HepG2 (cell line): ENCODE data around the gene SMG5. TPM values are rescaled to one million over a fixed set of nuclear protein-coding genes. Genes with fewer than 3 reads are reported as not detected.

Experiments used
- ATAC-seq: fragments of 200-7000 bp; cut with Tn5 transposase; 3 replicates; pipeline ENCODE4 v1.9.1; 2020; ENCODE audit warnings: mild to moderate bottlenecking, moderate library complexity
- BruUV-seq: library from RNA; stranded (reverse); fragments of 400-500 nt; replicated peaks from 2 replicates; lab custom pipeline; 2021; lab: Mats Ljungman, UMichigan
- CTCF ChIA-PET: fragments of 300-600 bp; formaldehyde crosslinking; extraction: SDS; loops from one replicate; lab custom pipeline; 2021; ENCODE audit warnings: low total read pairs, inconsistent platforms, low intra/inter-chr PET ratio; lab: Yijun Ruan, JAX
- POLR2A ChIA-PET: fragments of 350-600 bp; sonication (Branson Sonifier 250); formaldehyde crosslinking; loops from one replicate; lab custom pipeline; 2020; ENCODE audit warnings: antibody characterized with exemption, inconsistent platforms; lab: Yijun Ruan, JAX
- DNase-seq: peaks from one replicate; pipeline ENCODE4 v3.0.0-alpha.2; 2015; ENCODE audit warnings: low spot score
- FAIRE-seq: peaks from 3 replicates; lab custom pipeline; 2011; peaks lifted over from hg19 to GRCh38; lab: Jason Lieb, UNC
- H2AFZ ChIP-seq: one replicate; pipeline ENCODE4 v1.6.1; 2011; ENCODE audit warnings: low read length, inconsistent platforms
- H3K27ac ChIP-seq: fragments of 300-600 bp; 3 replicates; pipeline ENCODE4 v1.8.0; 2011; ENCODE audit warnings: mixed run types, mild to moderate bottlenecking, mixed read lengths, low read length, inconsistent platforms; ENCODE audit not compliant: insufficient read depth; ENCODE audit errors: extremely low read length
- H3K27me3 ChIP-seq, 2 experiments: fragments of 200-600 bp in 1 of 2; 2 replicates in 1 of 2; 3 replicates in 1 of 2; pipeline versions ENCODE4 v1.6.0 to v1.8.0; 2011; ENCODE audit warnings: low read length in 2 of 2, mild to moderate bottlenecking in 2 of 2, moderate library complexity in 2 of 2, inconsistent platforms in 1 of 2; ENCODE audit not compliant: insufficient read depth in 2 of 2, control insufficient read depth in 1 of 2
- H3K36me3 ChIP-seq, 2 experiments: fragments of 200-600 bp in 1 of 2; replicated peaks in 1 of 2; 2 replicates in 1 of 2; 3 replicates in 1 of 2; pipeline versions ENCODE4 v1.5.1 to v1.8.0; 2011; ENCODE audit warnings: low read length in 2 of 2, inconsistent platforms in 1 of 2; ENCODE audit not compliant: insufficient read depth in 2 of 2, control insufficient read depth in 1 of 2
- H3K4me1 ChIP-seq: 2 replicates; pipeline ENCODE4 v1.5.1; 2012; ENCODE audit warnings: low read length, inconsistent platforms; ENCODE audit not compliant: insufficient read depth
- H3K4me2 ChIP-seq: 2 replicates; pipeline ENCODE4 v1.6.0; 2011; ENCODE audit warnings: low read depth, low read length, inconsistent platforms
- H3K4me3 ChIP-seq, 3 experiments: fragments of 200-600 bp in 1 of 3; sonication (generic), shearing (Covaris generic) in 1 of 3; replicated peaks in 1 of 3; 2 replicates each; pipeline ENCODE4 v1.5.1; 2011 to 2016; ENCODE audit warnings: low read length in 3 of 3, inconsistent platforms in 2 of 3, low read depth in 2 of 3, mild to moderate bottlenecking in 2 of 3, control low read depth in 1 of 3, mixed read lengths in 1 of 3; ENCODE audit not compliant: insufficient read depth in 1 of 3
- H3K79me2 ChIP-seq: one replicate; pipeline ENCODE4 v1.6.1; 2011; ENCODE audit warnings: low read length, inconsistent platforms; ENCODE audit not compliant: insufficient read depth
- H3K9ac ChIP-seq: 2 replicates; pipeline ENCODE4 v1.6.0; 2011; ENCODE audit warnings: mild to moderate bottlenecking, low read depth, low read length, inconsistent platforms; ENCODE audit not compliant: insufficient read depth
- H3K9me3 ChIP-seq: 2 replicates; pipeline ENCODE4 v1.5.1; 2012; ENCODE audit warnings: mild to moderate bottlenecking, low read length
- H4K20me1 ChIP-seq: 2 replicates; pipeline ENCODE4 v1.6.0; 2011; ENCODE audit warnings: inconsistent platforms, mild to moderate bottlenecking, low read length, moderate library complexity; ENCODE audit not compliant: insufficient read depth
- AGO2 ChIP-seq: fragments of 200-400 bp; formaldehyde crosslinking; optimal IDR thresholded peaks from 2 replicates; pipeline ENCODE3; 2017; ENCODE audit warnings: mild to moderate bottlenecking, low read depth, low read length, moderate library complexity
- KAT8 ChIP-seq: IDR thresholded peaks from 2 replicates; pipeline ENCODE4 v1.6.1; 2016; ENCODE audit warnings: missing genetic modification reagents, missing compliant biosample characterization
- ZNF660 ChIP-seq: sonication (generic); formaldehyde crosslinking; IDR thresholded peaks from 2 replicates; pipeline ENCODE4 v1.5.1; 2020; ENCODE audit warnings: mild to moderate bottlenecking, low read depth, missing genetic modification reagents, borderline replicate concordance
- WGBS: methylation state at CpG from one replicate; pipeline ENCODE4 v1.1.6; 2017; ENCODE audit warnings: low lambda C conversion rate; 5-methylcytosine and 5-hydroxymethylcytosine counted together
- in situ Hi-C: cut with HindIII; loops from 2 replicates; pipeline ENCODE4 v1.10.0; 2017; ENCODE audit warnings: low pct_unique_long_range_greater_than_20kb; ENCODE audit not compliant: extremely low pct_ligation_motif_present
- intact Hi-C: fragments of 100-400 bp; cut with micrococcal nuclease; formaldehyde crosslinking; loops from one replicate; pipeline ENCODE4 v1.10.0; 2022; ENCODE audit not compliant: unreplicated experiment
- polyA plus RNA-seq, 8 experiments: library from polyadenylated mRNA; depleted of rRNA in 3 of 8; stranded (reverse) in 7 of 8; unstranded in 1 of 8; fragments of >200 nt; fragmentation: Illumina TruSeq in 4 of 8; extraction: Trizol in 4 of 8; gene quantifications; 2 replicates each; pipeline versions ENCODE4 v1.2.1 to v1.2.3, GENCODE V29; 2011 to 2016; ENCODE audit warnings: low read depth in 4 of 8, missing spikeins in 1 of 8, mixed read lengths in 1 of 8; ENCODE audit not compliant: insufficient read depth in 1 of 8
- total RNA-seq, 5 experiments: library from RNA; depleted of rRNA; stranded (reverse); fragments of >200 nt; fragmentation: Illumina TruSeq; extraction: Trizol; gene quantifications; 2 replicates each; pipeline ENCODE4 v1.2.3, GENCODE V29; 2016; ENCODE audit warnings: low read depth in 1 of 5

The SMG5 gene
- total and polyA plus RNA-seq, 2 of the 13 experiments (the other 11 are each of a cell fraction or from before 2014, with no cell fraction given), result 50.5 to 84.0 TPM

- Histone ChIP-seq H3K27me3 (no peaks in the 10 kb centered on the region), H3K4me1 (no peaks in the 10 kb centered on the region; the same call in 1 of the 2 replicates), H3K4me3 (no peak overlapping the region), H3K79me2 (no peaks in the 10 kb centered on the region), H3K27ac (no peak overlapping the region), H3K9ac (no peak overlapping the region), H3K9me3 (no peaks in the 10 kb centered on the region), H2AFZ (no peak overlapping the region), H3K4me2 (no peak overlapping the region), H4K20me1 (no peaks in the 10 kb centered on the region), H3K36me3 (peaks cover 33 to 80% of the 10 kb centered on the region in 2 experiments)
- ATAC-seq (no peak), FAIRE-seq (no peak), DNase-seq (no peak)
- BruUV-seq, result no TSS peak
- CTCF ChIA-PET, result no interaction called here
- 100% methylated on average over 5 of the region's 8 CpGs for WGBS
- intact Hi-C loops, result no loop called here
- TF ChIP-seq KAT8 (CRISPR knock-in tag) (no peak), AGO2 (peak; percentile 32)
- POLR2A ChIA-PET, result no interaction called here
- in situ Hi-C loops, result no loop called here
Measured at GRCh38 chr1:156258859-156259258, 23.8 kb downstream of the SMG5 start.

GRCh38 chr1:156257711-156258110, 24.9 kb downstream of the SMG5 start:
- in situ Hi-C loops, result no loop called here
- TF ChIP-seq ZNF660 (CRISPR knock-in tag), result no peak
- 95% methylated on average over 2 of the region's 2 CpGs for WGBS
- no peak overlapping the region for H3K4me2 ChIP-seq
- ChIA-PET POLR2A (interaction anchor here (1.2 kb wide), 1 partner anchor 12 kb away, joined by 3 read pairs; no protein-coding TSS in a partner anchor), CTCF (no interaction called here)
- H3K9me3 ChIP-seq, result no peaks in the 10 kb centered on the region
- peaks cover 38 to 81% of the 10 kb centered on the region in 2 experiments for H3K36me3 ChIP-seq
- no peaks in the 10 kb centered on the region for H3K79me2 ChIP-seq
- DNase-seq (no peak), FAIRE-seq (no peak), ATAC-seq (no peak)
- H3K27ac ChIP-seq, result no peak overlapping the region
- intact Hi-C loops, result no loop called here
- no peaks in the 10 kb centered on the region for H3K27me3 ChIP-seq
- H4K20me1 ChIP-seq, result no peaks in the 10 kb centered on the region
- no peak overlapping the region for H3K9ac ChIP-seq
- H3K4me1 ChIP-seq, result no peaks in the 10 kb centered on the region; the same call in 1 of the 2 replicates
- H3K4me3 ChIP-seq, result no peak overlapping the region
- no TSS peak for BruUV-seq
- no peak overlapping the region for H2AFZ ChIP-seq
